Brain microvascular endothelial cell (primary cell): ENCODE results near the gene VPS37D.

Source experiments
- DNase-seq: peaks from one replicate; pipeline ENCODE4 v3.0.0-alpha.2; 2020
- H3K27ac ChIP-seq: fragments of 250-450 bp; sonication (Bioruptor Pico); 2 replicates; pipeline ENCODE4 v1.5.1; 2020; ENCODE audit warnings: mild to moderate bottlenecking, moderate library complexity
- H3K27me3 ChIP-seq: fragments of 250-450 bp; sonication (Bioruptor Pico); replicated peaks from 2 replicates; pipeline ENCODE4 v1.5.1; 2020; ENCODE audit warnings: mild to moderate bottlenecking
- H3K36me3 ChIP-seq: fragments of 250-450 bp; sonication (Bioruptor Pico); replicated peaks from 2 replicates; pipeline ENCODE4 v1.5.1; 2020; ENCODE audit warnings: mild to moderate bottlenecking
- H3K4me3 ChIP-seq: 2 replicates; pipeline ENCODE4 v1.5.1; 2011; ENCODE audit warnings: low read depth, mild to moderate bottlenecking, control low read depth, low read length, moderate library complexity
- CTCF ChIP-seq: IDR thresholded peaks from 2 replicates; pipeline ENCODE4 v1.5.1; 2011; ENCODE audit warnings: low read depth, mild to moderate bottlenecking, moderate library complexity, low read length, control low read depth, inconsistent platforms; ENCODE audit errors: missing control alignments
- in situ Hi-C: cut with HindIII; loops from 2 replicates; pipeline ENCODE4 v1.10.0; 2017; ENCODE audit warnings: low sequenced_read_pairs, low pct_ligation_motif_present

The VPS37D gene

GRCh38 chr7:73642834-73643233, 24.8 kb upstream of the VPS37D start:
- no peak overlapping the region for H3K4me3 ChIP-seq
- DNase-seq = no peak
- TF ChIP-seq CTCF = no peak
- peaks cover 26% of the 10 kb centered on the region for H3K27me3 ChIP-seq
- H3K27ac ChIP-seq = no peak overlapping the region
- no peaks in the 10 kb centered on the region for H3K36me3 ChIP-seq
- in situ Hi-C loops = no loop called here

DNA sequence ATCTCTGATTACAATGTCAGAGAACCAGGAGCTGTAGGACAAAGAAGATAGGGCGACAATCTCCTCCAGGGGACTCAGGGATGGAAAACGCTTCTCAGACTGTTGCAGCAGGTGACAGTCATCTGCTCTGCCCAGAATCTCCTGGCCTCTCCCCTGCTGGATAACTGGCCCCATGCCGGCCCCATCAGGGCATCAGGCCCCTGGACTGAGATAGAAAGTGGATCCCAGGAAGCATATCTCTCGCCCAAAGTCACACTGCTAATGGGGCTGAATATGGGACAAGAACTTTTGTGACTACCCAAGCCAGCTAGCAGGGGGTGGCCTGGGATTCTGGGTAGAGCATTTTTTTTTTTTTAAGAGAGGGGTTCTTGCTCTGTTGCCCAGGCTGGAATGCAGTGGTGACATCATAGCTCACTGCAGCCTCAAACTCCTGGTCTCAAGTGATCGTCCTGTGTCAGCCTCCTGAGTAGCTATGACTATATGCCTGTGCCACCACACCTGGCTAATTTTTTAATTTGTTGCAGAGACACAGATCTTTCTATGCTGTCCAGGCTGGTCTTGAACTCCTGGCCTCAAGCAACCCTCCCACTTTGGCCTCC, 22.8 kb upstream of the VPS37D start:
- in situ Hi-C loops = no loop called here
- H3K36me3 ChIP-seq = no peaks in the 10 kb centered on the region
- H3K4me3 ChIP-seq = no peak overlapping the region
- no peak for TF ChIP-seq CTCF
- H3K27ac ChIP-seq = no peak overlapping the region
- no peak for DNase-seq
- peaks cover 43% of the 10 kb centered on the region for H3K27me3 ChIP-seq

DNA sequence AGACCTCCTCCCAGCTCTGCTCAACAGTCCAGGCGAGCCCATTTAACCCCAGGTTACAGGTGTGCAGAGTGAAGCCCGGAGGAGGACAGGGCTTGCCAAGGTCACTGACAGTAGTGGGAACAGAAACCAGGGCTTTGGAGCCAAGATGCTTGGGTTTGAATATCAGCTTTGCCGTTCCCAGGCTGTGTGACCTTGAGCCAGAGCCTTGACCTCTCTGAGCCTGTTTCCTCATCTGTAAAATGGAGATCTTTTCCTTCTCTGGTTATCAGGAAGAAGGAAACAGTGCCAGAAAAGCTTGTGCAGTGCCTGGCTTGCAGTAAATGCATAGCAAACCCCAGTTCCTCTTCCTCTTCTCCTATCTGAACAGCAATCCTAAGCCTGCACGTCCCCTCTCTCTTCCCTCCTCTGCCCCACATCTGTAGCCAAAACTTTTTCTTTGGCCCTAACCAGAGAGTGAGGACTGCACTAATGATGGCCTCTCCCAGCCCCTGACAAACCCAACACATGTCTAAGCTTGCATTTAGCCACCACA, 21.9 kb upstream of the VPS37D start:
- no peak for DNase-seq
- Histone ChIP-seq H3K27ac (no peak overlapping the region), H3K27me3 (peaks cover 51% of the 10 kb centered on the region), H3K4me3 (no peak overlapping the region), H3K36me3 (no peaks in the 10 kb centered on the region)
- in situ Hi-C loops = no loop called here
- no peak for TF ChIP-seq CTCF

- H3K27me3 ChIP-seq = peaks cover 51% of the 10 kb centered on the region
Observed at GRCh38 chr7:73646785-73647724, 20.6 kb upstream of the VPS37D start.

More at GRCh38 chr7:73646785-73647724, 20.6 kb upstream of the VPS37D start:
- TF ChIP-seq CTCF = no peak
- no peak for DNase-seq
- Histone ChIP-seq H3K36me3 (no peaks in the 10 kb centered on the region), H3K4me3 (no peak overlapping the region), H3K27ac (no peak overlapping the region)
- in situ Hi-C loops = no loop called here
